GM18909 (cell line): Measurements from ENCODE around the gene IL6.

Experiments used
- ATAC-seq: cut with Tn5 transposase; IDR thresholded peaks from one replicate; pipeline ENCODE4 v1.9.1; 2021; ENCODE audit warnings: mild to moderate bottlenecking; ENCODE audit not compliant: unreplicated experiment, poor library complexity

The IL6 gene

GRCh38 chr7:22724861-22725260, 2.1 kb upstream of the IL6 start:
- ATAC-seq, result no peak

GRCh38 chr7:22725585-22725984, 1.4 kb upstream of the IL6 start:
- ATAC-seq, result no peak

- peak; percentile 86 for ATAC-seq
Observed at GRCh38 chr7:22726345-22726906, 574 bp upstream of the IL6 start.

- ATAC-seq, result no peak
Observed at GRCh38 chr7:22727714-22728035, 675 bp downstream of the IL6 start.

- no peak for ATAC-seq
Observed at GRCh38 chr7:22728401-22729029, 1.5 kb downstream of the IL6 start.

GRCh38 chr7:22729180-22729825, 2.3 kb downstream of the IL6 start:
- ATAC-seq, result no peak

GRCh38 chr7:22730066-22730710, 3.2 kb downstream of the IL6 start:
- no peak for ATAC-seq

- no peak for ATAC-seq
Observed at GRCh38 chr7:22730921-22731654, 4.1 kb downstream of the IL6 start.

GRCh38 chr7:22731766-22732165, 4.8 kb downstream of the IL6 start:
- no peak for ATAC-seq

- ATAC-seq, result no peak
Observed at GRCh38 chr7:22732556-22733126, 5.6 kb downstream of the IL6 start.

GRCh38 chr7:22733761-22734160, 6.8 kb downstream of the IL6 start:
- ATAC-seq, result no peak

- no peak for ATAC-seq
Observed at GRCh38 chr7:22743014-22743413, 16.0 kb downstream of the IL6 start.

GRCh38 chr7:22751341-22751740, 24.3 kb downstream of the IL6 start:
- ATAC-seq, result no peak

- ATAC-seq, result no peak
Observed at GRCh38 chr7:22757338-22757994, 30.5 kb downstream of the IL6 start.

GRCh38 chr7:22758576-22758975, 31.6 kb downstream of the IL6 start:
- no peak for ATAC-seq

- ATAC-seq, result no peak
Observed at GRCh38 chr7:22759721-22760120, 32.7 kb downstream of the IL6 start.

- ATAC-seq, result no peak
Observed at GRCh38 chr7:22762866-22763265, 35.9 kb downstream of the IL6 start.

- peak; percentile 80 for ATAC-seq
Observed at GRCh38 chr7:22765609-22766008, 38.6 kb downstream of the IL6 start.

GRCh38 chr7:22771194-22771871, 44.3 kb downstream of the IL6 start:
- ATAC-seq, result no peak

GRCh38 chr7:22771872-22772228, 44.9 kb downstream of the IL6 start:
- ATAC-seq, result no peak
